Body of pancreas (tissue), 4 donors: ENCODE data around the gene MED12L. TPM values are rescaled to one million over a fixed set of nuclear protein-coding genes. Genes with fewer than 3 reads are reported as not detected.

Experiments
- ATAC-seq: fragments of 150-250 bp; one replicate; pipeline ENCODE4 v1.9.1; 2016
- DNase-seq, 4 donors: peaks; one replicate each; pipeline ENCODE4 v3.0.0-alpha.2; 2019
- H3K27ac ChIP-seq, 4 donors: fragments of 200-600 bp; sonication (generic); 1 replicate in 3 of 4; 2 replicates in 1 of 4; pipeline versions ENCODE4 v1.5.1 to v1.6.1; 2016 to 2019; ENCODE audit warnings: mild to moderate bottlenecking in 1 of 4, mixed read lengths in 1 of 4, moderate library complexity in 1 of 4
- H3K27me3 ChIP-seq, 2 donors: fragments of 200-600 bp; sonication (generic); one replicate each; pipeline ENCODE4 v1.6.0; 2016; ENCODE audit warnings: mild to moderate bottlenecking in 1 of 2
- H3K36me3 ChIP-seq, 2 donors: fragments of 200-600 bp; sonication (generic); replicated peaks in 1 of 2; 2 replicates each; pipeline ENCODE4 v1.5.1; 2016; ENCODE audit warnings: low read depth in 2 of 2; ENCODE audit not compliant: insufficient read depth in 1 of 2
- H3K4me1 ChIP-seq: fragments of 200-600 bp; sonication (generic); one replicate; pipeline ENCODE4 v1.6.0; 2016
- H3K4me3 ChIP-seq, 2 donors: fragments of 200-600 bp; sonication (generic); 1 replicate in 1 of 2; 2 replicates in 1 of 2; pipeline ENCODE4 v1.5.1; 2016 to 2019
- H3K9me3 ChIP-seq, 3 donors: fragments of 200-600 bp; sonication (generic); 1 replicate in 2 of 3; 2 replicates in 1 of 3; pipeline ENCODE4 v1.5.1; 2016
- CTCF ChIP-seq, 7 experiments: fragments of 450-650 bp in 4 of 7; fragments of 200-600 bp in 3 of 7; sonication (generic) in 3 of 7; IDR thresholded peaks; one replicate each; pipeline ENCODE4 v1.5.1; 2016 to 2019; ENCODE audit warnings: antibody characterized with exemption in 7 of 7
- POLR2A ChIP-seq, 3 donors: fragments of 450-650 bp; IDR thresholded peaks; one replicate each; pipeline ENCODE4 v1.6.1; 2016; ENCODE audit warnings: antibody characterized with exemption in 3 of 3, mild to moderate bottlenecking in 2 of 3
- WGBS, 2 donors: methylation state at CpG; one replicate each; pipeline ENCODE4 v1.1.5; 2017; 5-methylcytosine and 5-hydroxymethylcytosine counted together
- intact Hi-C: fragments of 100-400 bp; cut with DNase I; formaldehyde crosslinking; loops from one replicate; pipeline ENCODE4 v1.15.1; 2023
- total RNA-seq, 2 donors: library from RNA; depleted of rRNA; stranded (reverse); fragments of >200 nt; gene quantifications; one replicate each; pipeline ENCODE4 v1.1.0, GENCODE V29; 2016

The MED12L gene
- total RNA-seq, 2 donors from 2014 or later: 0.33 to 0.78 TPM

GRCh38 chr3:151462991-151463390, 377.5 kb downstream of the MED12L start:
- peaks cover 0 to 4% of the 10 kb centered on the region in 2 donors for H3K27me3 ChIP-seq
- no peaks in the 10 kb centered on the region for H3K9me3 ChIP-seq
- no peak overlapping the region for H3K27ac ChIP-seq
- TF ChIP-seq POLR2A (IDR thresholded peaks at IDR 0.05) (no peak), CTCF (IDR thresholded peaks at IDR 0.05) (no peak)
- no peak overlapping the region for H3K4me3 ChIP-seq
- ATAC-seq (no peak), DNase-seq (no peak)
- intact Hi-C loops: no loop called here
- no peaks in the 10 kb centered on the region for H3K36me3 ChIP-seq
- H3K4me1 ChIP-seq: peaks cover 11% of the 10 kb centered on the region
- WGBS, 2 donors: 82% methylated on average over 1 of the region's 1 CpG

GRCh38 chr3:151467069-151467468, 381.6 kb downstream of the MED12L start:
- no peak for DNase-seq
- intact Hi-C loops: no loop called here
- no peak for ATAC-seq
- Histone ChIP-seq H3K9me3 (no peaks in the 10 kb centered on the region), H3K36me3 (no peaks in the 10 kb centered on the region), H3K4me1 (no peaks in the 10 kb centered on the region), H3K4me3 (no peak overlapping the region), H3K27me3 (no peaks in the 10 kb centered on the region), H3K27ac (no peak overlapping the region)
- no peak for TF ChIP-seq CTCF (IDR thresholded peaks at IDR 0.05)
- 83 to 84% methylated on average over 1 of the region's 1 CpG for WGBS, 2 donors

- no peaks in the 10 kb centered on the region for H3K9me3 ChIP-seq
- WGBS, 2 donors: 26 to 34% methylated on average over 9 of the region's 9 CpGs
- no peak overlapping the region for H3K4me3 ChIP-seq
- H3K27ac ChIP-seq: no peak overlapping the region
- no peaks in the 10 kb centered on the region for H3K27me3 ChIP-seq
- ATAC-seq: peak; percentile 89
- intact Hi-C loops: no loop called here
- DNase-seq: peak; percentile 60 to 74 (median 65)
- no peaks in the 10 kb centered on the region for H3K4me1 ChIP-seq
- no peaks in the 10 kb centered on the region for H3K36me3 ChIP-seq
- TF ChIP-seq CTCF (IDR thresholded peaks at IDR 0.05): peak; percentile 67 to 90 (median 79)
- no peak for TF ChIP-seq POLR2A (IDR thresholded peaks at IDR 0.05)
Observed at GRCh38 chr3:151468284-151468917, 382.9 kb downstream of the MED12L start.

GRCh38 chr3:151476344-151477018, 391.0 kb downstream of the MED12L start:
- intact Hi-C loops: no loop called here
- WGBS, 2 donors: 82 to 91% methylated on average over 7 of the region's 7 CpGs
- H3K4me3 ChIP-seq: no peak overlapping the region
- H3K27ac ChIP-seq: no peak overlapping the region
- no peaks in the 10 kb centered on the region for H3K9me3 ChIP-seq
- DNase-seq (no peak), ATAC-seq (no peak)
- H3K4me1 ChIP-seq: peaks cover 3% of the 10 kb centered on the region
- TF ChIP-seq POLR2A (IDR thresholded peaks at IDR 0.05) (no peak), CTCF (IDR thresholded peaks at IDR 0.05) (no peak)
- no peaks in the 10 kb centered on the region for H3K27me3 ChIP-seq
- no peaks in the 10 kb centered on the region for H3K36me3 ChIP-seq
